Stimulated activated CD8-positive, alpha-beta memory T cell treated with anti-CD3 and anti-CD28 coated beads, Interleukin-4, amount 100 ng/mL, for 4 hours (primary cell): ENCODE results near the gene KIF9.
"Not testable (repeated sequence)": the region's sequence is repeated elsewhere in the genome, so short reads cannot be mapped to it uniquely, and the experiment has no call there.

Source experiments
- DNase-seq, 2 donors: peaks; one replicate each; pipeline ENCODE4 v3.0.0-alpha.2; 2020; ENCODE audit warnings: low read depth in 2 of 2, low spot score in 1 of 2

Gene KIF9

GRCh38 chr3:47194994-47195393 is 87.6 kb downstream of the KIF9 start:
- no peak for DNase-seq

- DNase-seq, result no peak
Observed at GRCh38 chr3:47193871-47194859, 88.4 kb downstream of the KIF9 start.

- no peak for DNase-seq
Observed at GRCh38 chr3:47186285-47186684, 96.3 kb downstream of the KIF9 start.

- not testable (repeated sequence) for DNase-seq
Observed at GRCh38 chr3:47181685-47182084, 100.9 kb downstream of the KIF9 start.

GRCh38 chr3:47180011-47180410 is 102.6 kb downstream of the KIF9 start:
- DNase-seq, result not testable (repeated sequence)
